Neural crest cell (in vitro differentiated cells): ENCODE measurements around the gene EHF. TPM values are rescaled to one million over a fixed set of nuclear protein-coding genes. Genes with fewer than 3 reads are reported as not detected.

Experiments used
- DNase-seq: peaks from one replicate; pipeline ENCODE4 v3.0.0; 2021; ENCODE audit warnings: low read depth, mixed read lengths, low spot score
- H3K27ac Mint-ChIP-seq: one replicate; pipeline ENCODE4 v1.8.0; 2021; ENCODE audit warnings: mild to moderate bottlenecking, mixed read lengths; ENCODE audit not compliant: unreplicated experiment
- H3K27me3 Mint-ChIP-seq: 2 replicates; pipeline ENCODE4 v1.8.0; 2021; ENCODE audit warnings: low read depth, mild to moderate bottlenecking, mixed read lengths
- H3K36me3 Mint-ChIP-seq: 2 replicates; pipeline ENCODE4 v1.8.0; 2021; ENCODE audit warnings: low read depth, mild to moderate bottlenecking, mixed read lengths
- H3K4me1 Mint-ChIP-seq: 2 replicates; pipeline ENCODE4 v1.8.0; 2021; ENCODE audit warnings: mixed read lengths
- H3K4me3 Mint-ChIP-seq: one replicate; pipeline ENCODE4 v1.8.0; 2021; ENCODE audit warnings: mild to moderate bottlenecking, mixed read lengths
- H3K9me3 Mint-ChIP-seq: 2 replicates; pipeline ENCODE4 v1.8.0; 2021; ENCODE audit warnings: mixed read lengths
- CTCF ChIP-seq: fragments of 200-600 bp; sonication (generic); conservative IDR thresholded peaks from 2 replicates; pipeline ENCODE4 v1.5.0; 2021; ENCODE audit warnings: antibody characterized with exemption, mild to moderate bottlenecking
- total RNA-seq: library from RNA; stranded (reverse); gene quantifications from 2 replicates; pipeline ENCODE4 v1.2.1, GENCODE V29; 2021

The EHF gene
- total RNA-seq, 1 donor from 2014 or later = not detected

GRCh38 chr11:34641456-34641855, 20.6 kb downstream of the EHF start:
- Mint-ChIP-seq H3K27me3 (no peaks in the 10 kb centered on the region), H3K4me3 (no peak overlapping the region), H3K36me3 (no peaks in the 10 kb centered on the region), H3K27ac (no peak overlapping the region), H3K4me1 (no peaks in the 10 kb centered on the region), H3K9me3 (no peaks in the 10 kb centered on the region)
- TF ChIP-seq CTCF = no peak
- DNase-seq = no peak

- Mint-ChIP-seq H3K9me3 (no peaks in the 10 kb centered on the region), H3K27me3 (no peaks in the 10 kb centered on the region), H3K27ac (no peak overlapping the region), H3K4me3 (no peak overlapping the region), H3K36me3 (no peaks in the 10 kb centered on the region), H3K4me1 (no peaks in the 10 kb centered on the region)
- no peak for TF ChIP-seq CTCF
- no peak for DNase-seq
Measured at GRCh38 chr11:34642001-34642554, 21.2 kb downstream of the EHF start.

GRCh38 chr11:34642873-34643272, 22.0 kb downstream of the EHF start:
- H3K27me3 Mint-ChIP-seq = no peaks in the 10 kb centered on the region
- H3K9me3 Mint-ChIP-seq = peaks cover 2% of the 10 kb centered on the region
- no peak for TF ChIP-seq CTCF
- no peak overlapping the region for H3K4me3 Mint-ChIP-seq
- H3K27ac Mint-ChIP-seq = no peak overlapping the region
- DNase-seq = no peak
- H3K4me1 Mint-ChIP-seq = no peaks in the 10 kb centered on the region
- H3K36me3 Mint-ChIP-seq = no peaks in the 10 kb centered on the region

GRCh38 chr11:34643311-34643710, 22.4 kb downstream of the EHF start:
- Mint-ChIP-seq H3K4me1 (no peaks in the 10 kb centered on the region), H3K27ac (no peak overlapping the region), H3K36me3 (no peaks in the 10 kb centered on the region), H3K4me3 (no peak overlapping the region), H3K9me3 (peaks cover 2% of the 10 kb centered on the region), H3K27me3 (no peaks in the 10 kb centered on the region)
- no peak for TF ChIP-seq CTCF
- DNase-seq = no peak

- H3K27ac Mint-ChIP-seq = no peak overlapping the region
Measured at GRCh38 chr11:34643846-34644245, 23.0 kb downstream of the EHF start.

More at GRCh38 chr11:34643846-34644245, 23.0 kb downstream of the EHF start:
- DNase-seq = no peak
- H3K4me3 Mint-ChIP-seq = no peak overlapping the region
- H3K9me3 Mint-ChIP-seq = peaks cover 2% of the 10 kb centered on the region
- no peaks in the 10 kb centered on the region for H3K36me3 Mint-ChIP-seq
- H3K27me3 Mint-ChIP-seq = no peaks in the 10 kb centered on the region
- no peaks in the 10 kb centered on the region for H3K4me1 Mint-ChIP-seq
- TF ChIP-seq CTCF = no peak
